GM19452 (cell line): Measurements from ENCODE around the gene ATP5F1D.

Experiments
- ATAC-seq: cut with Tn5 transposase; IDR thresholded peaks from one replicate; pipeline ENCODE4 v1.9.1; 2021; ENCODE audit not compliant: unreplicated experiment

The ATP5F1D gene

DNA sequence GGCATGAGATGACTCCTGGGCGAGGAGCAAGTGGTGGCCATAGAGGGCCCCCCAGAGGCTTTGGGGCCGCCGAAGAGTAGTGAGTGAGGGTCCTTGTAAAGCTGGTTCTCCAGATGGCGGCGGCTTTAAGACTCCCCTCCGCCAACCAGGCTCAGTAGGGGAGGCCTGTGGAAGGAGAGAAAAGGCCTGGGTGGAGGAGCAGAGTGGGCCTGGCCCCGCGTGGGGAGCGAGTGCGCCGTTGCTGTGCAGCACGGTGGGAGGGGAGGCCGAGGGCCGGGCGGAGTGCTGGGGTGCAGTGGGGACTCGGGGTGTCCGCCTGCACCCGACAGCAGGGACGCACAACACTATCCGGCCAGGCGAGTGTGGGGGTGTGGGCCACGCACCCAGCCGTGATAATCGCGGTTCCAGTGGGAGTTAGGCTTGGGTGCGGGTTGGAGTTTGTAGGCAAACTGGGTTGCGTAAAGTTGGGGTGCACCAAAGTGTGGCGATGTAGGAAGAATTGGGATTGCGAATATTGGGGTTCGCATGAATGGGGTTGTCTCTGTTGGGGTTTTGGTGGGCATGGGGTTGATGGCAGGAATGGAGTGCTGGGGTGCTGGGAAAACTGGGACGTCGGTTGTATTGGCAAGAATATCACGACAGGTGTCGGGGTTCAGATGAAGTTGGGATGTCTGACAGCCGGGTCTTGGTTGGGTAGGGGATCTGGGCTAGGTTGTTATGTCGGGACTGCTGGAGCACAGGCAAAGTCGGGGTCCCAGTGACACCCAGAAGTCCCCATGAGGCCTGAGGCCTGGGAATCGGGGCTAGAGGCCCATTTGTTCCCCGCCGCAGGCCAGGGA lies 26.9 kb downstream of the ATP5F1D start:
- ATAC-seq, result no peak

DNA sequence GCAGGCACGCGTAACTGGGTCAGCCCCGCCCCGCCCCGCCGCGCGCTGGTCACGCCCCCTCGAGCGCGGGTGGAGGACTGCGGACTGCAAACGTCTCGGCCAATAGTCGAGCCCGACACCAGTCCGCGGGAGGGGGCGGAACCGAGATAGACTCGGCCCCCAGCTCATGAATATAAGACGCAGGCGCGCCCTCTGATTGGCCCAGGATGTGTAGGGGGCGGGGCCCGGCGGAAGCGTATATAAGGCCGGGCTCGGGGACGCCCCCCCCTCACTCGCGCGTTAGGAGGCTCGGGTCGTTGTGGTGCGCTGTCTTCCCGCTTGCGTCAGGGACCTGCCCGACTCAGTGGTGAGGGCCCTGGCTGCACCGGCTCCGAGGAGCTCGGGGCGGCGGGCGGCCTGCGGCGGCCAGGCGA lies 27.5 kb downstream of the ATP5F1D start, which contains the start of gene CIRBP:
Gene CIRBP, plus strand, starts transcription at position 268 of the 413 bp plus-strand sequence. CDS start 1,602 bp downstream, outside the sequence.
- peak; percentile 48 for ATAC-seq

DNA sequence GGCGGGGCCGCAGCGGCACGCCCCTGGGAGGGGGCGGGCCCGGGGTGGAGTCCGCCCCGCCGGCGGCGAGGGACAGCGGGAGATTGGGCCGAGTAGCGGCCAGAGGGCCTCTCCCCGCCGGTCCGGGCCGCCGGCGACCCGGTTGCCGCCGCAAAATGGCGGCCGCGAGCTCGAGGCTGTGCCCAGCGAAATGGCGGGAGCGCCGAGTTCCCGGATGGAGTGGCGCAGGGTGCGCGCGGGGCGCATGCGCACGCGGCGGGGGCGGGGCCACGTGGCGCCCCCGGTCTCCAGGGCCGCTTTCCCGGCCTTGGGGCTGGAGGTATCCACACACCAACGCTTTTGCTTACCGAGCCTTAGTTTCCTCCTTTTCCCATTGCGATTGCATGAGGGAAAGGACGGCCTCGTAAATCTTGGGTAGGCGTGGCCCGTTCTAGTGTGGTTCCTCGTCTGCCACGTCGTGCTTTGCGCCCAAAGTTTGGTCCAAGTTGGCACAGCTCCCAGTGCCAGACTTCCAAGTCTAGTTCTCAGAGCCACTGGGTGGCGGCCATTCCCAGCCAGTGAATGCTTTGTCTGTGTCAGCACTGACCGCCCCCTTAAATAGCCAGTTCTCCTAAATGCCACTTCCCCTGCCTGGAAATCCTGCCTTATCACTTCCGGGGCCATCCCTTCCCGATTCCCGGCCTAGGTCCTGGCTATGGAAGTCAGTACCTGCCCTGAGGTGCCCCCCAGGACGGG lies 28.1 kb downstream of the ATP5F1D start:
- peak; percentile 29 for ATAC-seq

DNA sequence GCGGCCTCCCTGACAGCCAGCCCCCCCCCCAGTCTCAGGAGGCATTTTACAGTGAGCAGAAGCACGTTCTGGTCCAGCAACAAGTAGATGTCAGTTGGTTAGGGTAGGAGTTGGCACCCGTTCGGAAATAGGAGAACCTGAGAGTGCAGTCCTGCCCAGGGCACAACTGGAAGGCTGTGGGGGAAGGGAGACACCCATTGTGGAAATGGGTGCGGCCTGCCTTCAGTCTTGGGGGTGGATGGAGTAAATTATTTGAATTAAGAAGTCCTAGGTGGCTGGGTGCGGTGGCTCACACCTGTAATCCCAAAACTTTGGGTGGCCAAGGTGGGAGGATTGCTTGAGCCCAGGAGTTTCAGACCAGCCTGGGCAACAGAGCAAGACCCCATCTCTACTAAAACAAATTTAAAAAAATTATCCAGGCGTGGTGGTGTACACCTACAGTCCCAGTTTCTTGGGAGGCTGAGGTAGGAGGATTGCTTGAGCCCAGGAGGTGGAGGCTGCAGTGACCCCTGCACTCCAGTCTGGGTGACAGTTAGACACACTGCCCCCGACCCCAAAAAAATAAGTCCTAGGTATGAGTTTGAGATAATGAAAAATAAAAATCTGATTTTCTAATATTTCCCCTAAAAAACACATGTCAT lies 28.8 kb downstream of the ATP5F1D start:
- ATAC-seq, result no peak

DNA sequence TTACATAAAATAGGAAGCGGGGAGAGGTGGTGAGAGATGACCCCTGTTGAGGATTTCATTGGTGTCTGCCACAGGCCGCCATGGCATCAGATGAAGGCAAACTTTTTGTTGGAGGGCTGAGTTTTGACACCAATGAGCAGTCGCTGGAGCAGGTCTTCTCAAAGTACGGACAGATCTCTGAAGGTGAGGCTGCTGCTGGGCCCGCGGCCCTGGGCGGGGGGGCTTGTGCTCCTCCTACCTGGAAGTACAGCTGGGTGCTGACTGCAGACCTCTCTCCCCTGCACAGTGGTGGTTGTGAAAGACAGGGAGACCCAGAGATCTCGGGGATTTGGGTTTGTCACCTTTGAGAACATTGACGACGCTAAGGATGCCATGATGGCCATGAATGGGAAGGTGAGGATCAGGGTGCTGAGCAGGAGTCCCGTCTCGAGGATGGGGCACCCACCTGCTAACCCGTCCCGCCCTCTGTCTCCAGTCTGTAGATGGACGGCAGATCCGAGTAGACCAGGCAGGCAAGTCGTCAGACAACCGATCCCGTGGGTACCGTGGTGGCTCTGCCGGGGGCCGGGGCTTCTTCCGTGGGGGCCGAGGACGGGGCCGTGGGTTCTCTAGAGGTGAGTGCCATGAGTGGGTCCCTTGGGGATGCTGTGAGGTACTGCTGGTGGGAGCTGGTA lies 29.4 kb downstream of the ATP5F1D start:
- no peak for ATAC-seq

DNA sequence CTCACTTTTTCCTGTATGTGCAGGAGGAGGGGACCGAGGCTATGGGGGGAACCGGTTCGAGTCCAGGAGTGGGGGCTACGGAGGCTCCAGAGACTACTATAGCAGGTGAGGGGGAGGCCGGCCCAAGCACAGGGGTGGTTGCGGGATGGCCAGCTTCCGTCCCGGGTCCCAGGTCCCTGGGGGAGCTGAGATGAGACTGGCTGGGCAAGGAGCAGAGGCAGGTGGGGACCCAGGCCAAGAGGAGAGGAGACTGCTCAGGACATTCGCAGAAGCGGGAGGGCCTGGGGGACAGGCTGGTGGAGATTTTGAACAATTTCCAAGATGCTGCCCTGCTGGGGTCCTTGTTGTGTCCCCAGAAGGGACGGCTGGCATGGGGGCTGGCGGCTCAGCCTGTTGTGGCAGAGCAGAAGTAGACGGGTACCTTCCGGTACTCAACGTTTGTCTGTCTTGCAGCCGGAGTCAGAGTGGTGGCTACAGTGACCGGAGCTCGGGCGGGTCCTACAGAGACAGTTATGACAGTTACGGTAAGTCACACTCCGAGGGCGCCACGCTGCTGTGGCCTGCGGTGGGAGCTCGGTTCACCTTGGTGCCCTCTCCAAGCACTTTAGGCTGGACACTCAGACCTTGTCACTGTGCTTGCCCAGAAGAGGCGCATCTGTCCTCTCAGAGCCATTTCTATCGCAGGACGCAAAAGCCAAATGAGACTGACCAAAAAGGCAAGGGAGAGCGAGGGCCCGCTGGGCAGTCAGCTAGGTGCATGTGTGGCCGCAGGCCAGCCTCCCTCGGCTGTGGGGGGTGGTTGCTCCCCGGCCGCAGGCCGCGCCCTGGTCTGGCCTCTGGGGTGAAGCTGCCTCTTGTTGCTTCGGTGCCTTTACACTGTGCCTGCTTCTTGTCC lies 30.2 kb downstream of the ATP5F1D start:
- no peak for ATAC-seq

DNA sequence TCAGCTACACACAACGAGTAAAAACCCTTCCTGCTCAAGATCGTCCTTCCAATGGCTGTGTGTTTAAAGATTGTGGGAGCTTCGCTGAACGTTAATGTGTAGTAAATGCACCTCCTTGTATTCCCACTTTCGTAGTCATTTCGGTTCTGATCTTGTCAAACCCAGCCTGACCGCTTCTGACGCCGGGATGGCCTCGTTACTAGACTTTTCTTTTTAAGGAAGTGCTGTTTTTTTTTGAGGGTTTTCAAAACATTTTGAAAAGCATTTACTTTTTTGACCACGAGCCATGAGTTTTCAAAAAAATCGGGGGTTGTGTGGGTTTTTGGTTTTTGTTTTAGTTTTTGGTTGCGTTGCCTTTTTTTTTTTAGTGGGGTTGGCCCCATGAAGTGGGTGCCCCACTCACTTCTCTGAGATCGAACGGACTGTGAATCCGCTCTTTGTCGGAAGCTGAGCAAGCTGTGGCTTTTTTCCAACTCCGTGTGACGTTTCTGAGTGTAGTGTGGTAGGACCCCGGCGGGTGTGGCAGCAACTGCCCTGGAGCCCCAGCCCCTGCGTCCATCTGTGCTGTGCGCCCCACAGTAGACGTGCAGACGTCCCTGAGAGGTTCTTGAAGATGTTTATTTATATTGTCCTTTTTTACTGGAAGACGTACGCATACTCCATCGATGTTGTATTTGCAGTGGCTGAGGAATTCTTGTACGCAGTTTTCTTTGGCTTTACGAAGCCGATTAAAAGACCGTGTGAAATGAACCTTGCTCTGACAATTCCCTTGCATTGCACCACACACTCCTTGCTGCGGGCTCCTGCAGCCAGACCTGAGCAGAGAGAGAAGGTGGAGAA lies 31.1 kb downstream of the ATP5F1D start:
- ATAC-seq, result no peak

DNA sequence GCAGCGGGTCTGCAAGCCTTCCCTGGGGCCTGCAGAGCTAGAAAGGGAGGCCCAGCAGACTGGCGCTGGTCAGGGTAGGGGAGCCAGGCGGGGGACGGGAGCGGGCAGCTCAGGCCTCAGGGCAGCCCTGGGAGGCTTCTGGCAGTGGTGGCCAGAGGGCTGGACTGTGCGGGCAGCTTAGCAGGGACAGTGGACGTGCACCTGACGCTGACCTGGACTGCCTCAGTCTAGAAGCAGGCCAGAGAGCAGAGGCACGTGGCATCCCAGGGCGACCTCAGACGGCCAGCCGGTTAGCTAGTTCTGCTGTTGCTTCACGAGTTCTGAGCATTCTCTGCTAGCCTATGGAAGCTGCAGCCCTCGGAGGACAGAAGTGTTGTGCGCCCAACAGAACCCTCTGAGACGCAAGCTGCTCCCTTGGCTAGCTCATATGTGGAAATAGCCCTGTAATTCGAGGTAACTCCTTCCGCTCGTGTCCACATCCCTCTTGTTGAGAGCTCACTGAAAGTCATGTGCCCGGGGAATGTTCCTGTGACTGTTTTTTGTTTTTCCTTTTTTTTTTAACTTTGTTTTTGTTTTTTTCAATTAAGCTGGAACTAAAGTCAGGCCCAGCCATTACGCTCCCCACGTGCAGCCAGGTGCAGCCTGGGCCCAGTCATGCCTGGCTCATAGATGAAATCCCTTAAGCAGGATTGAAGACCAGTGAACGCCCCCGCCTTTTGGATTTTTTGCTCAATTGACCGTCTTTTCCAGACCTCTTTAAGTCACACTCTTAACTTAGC lies 31.9 kb downstream of the ATP5F1D start:
- no peak for ATAC-seq

DNA sequence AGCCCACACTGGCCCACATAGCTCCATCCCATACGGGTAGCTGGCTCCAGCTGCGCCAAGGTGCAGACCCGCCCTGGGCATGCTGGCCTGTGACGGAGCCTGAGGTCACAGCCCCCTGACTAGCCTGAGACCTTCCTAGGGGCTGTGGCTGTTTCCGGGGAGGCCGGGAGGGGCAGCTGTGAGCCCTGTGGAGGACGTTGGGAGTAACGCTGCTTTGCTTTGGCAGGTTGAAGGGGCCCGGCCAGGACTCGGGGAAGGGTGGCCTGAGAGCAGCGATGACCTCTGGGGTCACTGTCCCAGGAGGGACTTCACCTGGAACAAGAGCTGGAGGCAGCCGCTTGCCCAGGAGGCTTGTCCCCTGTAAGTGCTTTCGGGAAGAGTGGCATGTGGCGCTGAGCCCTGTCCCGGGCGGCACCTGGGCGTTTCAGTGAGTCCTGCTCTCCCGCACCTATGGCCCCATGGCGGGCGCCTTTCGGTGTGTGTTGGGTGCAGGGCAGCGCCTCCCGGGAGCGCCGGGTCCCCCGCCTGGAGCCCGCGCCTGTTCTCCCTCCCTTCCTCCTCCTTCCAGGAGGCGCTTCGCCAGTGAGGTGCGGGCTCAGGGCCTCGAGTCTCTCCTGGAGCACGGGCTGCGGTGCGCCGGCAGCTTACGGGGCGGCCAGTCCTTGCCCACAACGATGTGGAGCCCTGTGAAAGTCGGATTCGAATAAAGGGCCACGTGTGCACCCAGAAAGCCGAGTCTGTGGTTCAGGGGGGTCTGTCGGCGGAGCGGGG lies 32.7 kb downstream of the ATP5F1D start:
- no peak for ATAC-seq

DNA sequence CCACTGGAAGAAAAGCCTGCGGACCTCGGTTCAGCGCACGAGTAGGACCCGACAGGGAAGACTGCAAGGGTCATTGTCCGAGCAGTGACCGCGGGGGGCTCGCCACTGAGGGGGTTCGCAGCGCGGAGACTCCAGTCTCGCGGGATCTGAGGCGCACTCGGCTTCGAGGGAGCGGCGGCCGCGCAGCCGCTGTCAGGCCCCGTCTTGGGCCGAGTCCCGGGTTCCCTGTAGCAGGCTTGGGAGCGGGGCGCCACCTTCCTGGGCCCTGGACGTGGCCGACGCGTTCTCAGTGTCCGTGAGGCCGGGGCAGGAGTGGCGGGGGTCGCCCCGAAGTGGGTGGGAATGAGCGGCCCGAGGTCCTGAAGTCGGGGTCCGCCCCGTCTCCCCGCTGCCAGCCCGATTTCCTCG lies 33.3 kb downstream of the ATP5F1D start:
- no peak for ATAC-seq

DNA sequence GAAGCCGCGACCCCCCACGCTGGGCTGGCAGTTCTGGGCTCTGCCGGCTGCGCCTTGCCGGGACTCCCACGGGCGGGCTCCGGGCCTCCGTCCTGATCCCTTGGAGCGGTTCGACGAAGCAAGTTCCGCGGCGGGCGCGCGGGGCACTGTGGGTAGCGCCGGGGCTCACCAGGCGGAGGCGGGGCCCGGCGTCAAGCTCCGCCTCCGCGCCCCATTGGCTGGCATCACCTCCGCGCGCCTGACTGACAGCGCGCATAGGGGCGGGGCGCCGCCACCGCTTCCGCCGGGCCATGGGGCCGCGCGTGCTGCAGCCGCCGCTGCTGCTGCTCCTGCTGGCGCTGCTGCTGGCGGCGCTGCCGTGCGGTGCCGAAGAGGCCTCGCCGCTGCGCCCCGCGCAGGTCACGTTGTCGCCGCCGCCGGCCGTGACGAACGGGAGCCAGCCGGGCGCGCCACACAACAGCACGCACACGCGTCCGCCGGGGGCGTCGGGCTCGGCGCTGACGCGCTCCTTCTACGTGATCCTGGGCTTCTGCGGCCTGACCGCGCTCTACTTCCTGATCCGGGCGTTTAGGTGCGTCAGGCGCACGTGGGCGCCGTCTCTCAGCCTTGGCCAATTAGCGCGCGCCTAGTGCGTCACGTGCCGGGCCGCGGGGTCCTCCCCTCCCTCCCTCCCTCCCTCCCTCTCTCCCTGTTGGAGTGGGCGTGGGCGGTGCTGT lies 33.9 kb downstream of the ATP5F1D start, which contains the start of gene FAM174C:
Gene FAM174C, plus strand, starts transcription at position 271 of the 716 bp plus-strand sequence. Its CDS starts 20 bp downstream, at position 291.
- ATAC-seq, result peak; percentile 69

DNA sequence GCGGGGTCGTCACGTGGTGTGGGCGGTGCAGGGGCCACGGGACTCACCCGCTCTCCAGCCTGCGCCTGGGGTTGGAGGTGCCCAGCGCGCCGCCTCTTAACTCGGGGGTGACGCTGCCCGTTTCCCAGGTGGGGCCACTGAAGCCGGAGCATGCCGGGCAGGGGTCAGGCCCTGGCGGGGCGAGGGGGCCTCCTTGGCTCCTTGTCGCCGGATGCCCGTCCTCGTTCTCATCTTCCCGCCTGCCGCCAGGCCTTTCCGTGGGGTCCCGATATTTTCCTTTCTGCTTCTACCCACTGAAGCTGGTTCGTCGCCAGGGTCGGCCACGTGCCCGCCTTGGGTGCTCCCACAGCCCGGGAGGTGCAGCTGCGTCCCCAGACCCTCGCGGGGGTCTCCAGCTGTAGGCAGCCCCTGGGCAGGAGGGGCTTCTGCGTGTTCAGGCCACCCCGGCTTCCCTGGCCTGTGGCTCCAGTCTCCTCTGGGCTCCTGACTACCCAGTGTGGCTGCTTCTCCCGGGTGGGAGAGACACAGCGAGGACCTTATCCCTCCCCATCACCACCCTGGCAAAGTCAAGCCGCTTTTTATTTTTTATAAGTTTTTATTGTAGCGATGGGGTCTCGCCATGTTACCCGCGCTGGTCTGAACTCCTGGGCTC lies 34.6 kb downstream of the ATP5F1D start:
- no peak for ATAC-seq

DNA sequence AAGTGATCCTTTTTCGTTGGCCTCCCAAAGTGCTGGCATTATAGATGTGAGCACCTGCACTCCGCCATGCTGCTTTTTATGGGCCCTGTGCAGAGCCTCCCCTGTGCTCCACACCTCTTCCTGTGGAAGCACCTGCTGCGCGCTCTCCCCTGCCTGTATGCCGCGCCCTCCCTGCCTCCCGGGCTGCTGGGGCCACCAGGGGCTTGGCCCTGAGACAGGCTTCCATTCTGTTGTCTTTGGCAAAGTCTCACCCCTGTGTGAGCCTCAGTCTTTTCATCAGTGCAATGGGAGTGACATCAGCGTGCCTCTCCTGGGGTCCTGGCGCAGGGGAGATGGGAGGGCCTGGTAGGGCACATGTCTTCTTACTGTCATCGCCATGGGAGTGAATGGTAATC lies 35.1 kb downstream of the ATP5F1D start:
- no peak for ATAC-seq

DNA sequence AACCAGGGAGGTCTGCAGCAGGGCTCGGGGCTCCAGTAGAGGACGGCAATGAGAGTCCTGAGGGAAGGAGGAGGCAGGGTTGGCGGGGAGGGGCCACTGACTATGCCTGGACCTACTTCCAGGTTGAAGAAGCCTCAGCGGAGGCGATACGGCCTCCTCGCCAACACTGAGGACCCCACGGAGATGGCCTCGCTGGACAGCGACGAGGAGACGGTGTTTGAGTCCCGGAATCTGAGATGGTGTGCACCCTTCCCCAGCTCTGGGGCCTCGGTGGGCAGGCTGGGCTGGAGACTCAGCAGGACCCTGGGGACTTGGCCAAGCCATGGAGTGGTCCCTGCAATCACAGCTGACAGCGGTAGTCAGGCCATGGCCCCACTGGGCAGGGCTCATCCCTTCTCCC lies 35.5 kb downstream of the ATP5F1D start:
- no peak for ATAC-seq

DNA sequence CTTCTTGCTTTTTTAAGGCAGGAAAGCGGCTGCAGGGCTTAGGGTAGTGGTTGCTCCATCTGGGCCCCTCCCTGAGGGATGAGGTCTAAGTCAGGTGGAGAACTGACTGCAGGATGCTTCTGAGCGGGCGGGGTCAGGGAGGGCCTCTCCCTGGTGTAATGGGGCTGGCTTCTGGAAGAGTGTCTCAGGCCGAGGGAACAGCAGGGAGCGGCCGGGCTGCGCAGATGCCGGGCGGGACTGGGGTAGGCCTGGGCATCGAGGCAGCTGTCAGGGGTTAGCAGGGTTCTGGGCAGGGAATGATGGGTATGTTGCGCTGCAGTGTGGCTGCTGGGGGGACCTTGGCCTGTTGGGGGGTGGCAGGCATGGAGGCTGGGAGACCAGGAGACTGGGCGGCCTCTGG lies 36.5 kb downstream of the ATP5F1D start:
- no peak for ATAC-seq
